Endothelial cell of umbilical vein (primary cell): ENCODE measurements around the gene PLXDC1. TPM values are rescaled to one million over a fixed set of nuclear protein-coding genes. Genes with fewer than 3 reads are reported as not detected.

Source experiments
- BruUV-seq: library from RNA; stranded (reverse); fragments of 400-500 nt; replicated peaks from 2 replicates; lab custom pipeline; 2021; lab: Mats Ljungman, UMichigan
- CTCF ChIA-PET: fragments of 300-600, 350-600 bp; sonication (Branson Sonifier 250); formaldehyde crosslinking; loops from one replicate; lab custom pipeline; 2021; ENCODE audit warnings: antibody characterized with exemption, inconsistent platforms; lab: Charles Lee
- POLR2A ChIA-PET: fragments of 300-600, 350-600 bp; sonication (Branson Sonifier 250); formaldehyde crosslinking; loops from one replicate; lab custom pipeline; 2021; ENCODE audit warnings: antibody characterized with exemption, inconsistent platforms; lab: Charles Lee
- DNase-seq: peaks from one replicate; pipeline ENCODE4 v3.0.0-alpha.2; 2011; ENCODE audit warnings: low read depth, low spot score
- FAIRE-seq: peaks from 2 replicates; lab custom pipeline; 2011; peaks lifted over from hg19 to GRCh38; lab: Jason Lieb, UNC
- H2AFZ ChIP-seq: 2 replicates; pipeline ENCODE4 v1.6.0; 2012; ENCODE audit warnings: low read depth, low read length, control low read depth, inconsistent platforms
- H3K27ac ChIP-seq: 2 replicates; pipeline ENCODE4 v1.5.1; 2011; ENCODE audit warnings: low read depth, mild to moderate bottlenecking, control low read depth, low read length, moderate library complexity; ENCODE audit not compliant: insufficient read depth
- H3K27me3 ChIP-seq, 2 experiments: 2 replicates each; pipeline versions ENCODE4 v1.6.0 to v1.6.1; 2011; ENCODE audit warnings: low read length in 2 of 2, mixed read lengths in 1 of 2; ENCODE audit not compliant: control insufficient read depth in 2 of 2, insufficient read depth in 2 of 2
- H3K36me3 ChIP-seq, 2 experiments: 2 replicates in 1 of 2; 3 replicates in 1 of 2; pipeline ENCODE4 v1.5.1; 2011; ENCODE audit warnings: low read length in 2 of 2, mild to moderate bottlenecking in 1 of 2, moderate library complexity in 1 of 2; ENCODE audit not compliant: control insufficient read depth in 2 of 2, insufficient read depth in 2 of 2; ENCODE audit errors: extremely low read depth in 1 of 2
- H3K4me1 ChIP-seq: 3 replicates; pipeline ENCODE4 v1.5.1; 2011; ENCODE audit warnings: mild to moderate bottlenecking, low read length; ENCODE audit not compliant: control insufficient read depth, insufficient read depth; ENCODE audit errors: extremely low read depth
- H3K4me2 ChIP-seq: 2 replicates; pipeline ENCODE4 v1.6.1; 2011; ENCODE audit warnings: low read length, control low read depth, mixed read lengths; ENCODE audit not compliant: insufficient read depth
- H3K4me3 ChIP-seq, 3 experiments: fragments of 200-600 bp in 1 of 3; sonication (generic), shearing (Covaris generic) in 1 of 3; replicated peaks in 1 of 3; 2 replicates each; pipeline ENCODE4 v1.5.1; 2011 to 2016; ENCODE audit warnings: control low read depth in 3 of 3, low read length in 3 of 3, mild to moderate bottlenecking in 2 of 3, inconsistent platforms in 1 of 3, low read depth in 1 of 3, moderate library complexity in 1 of 3; ENCODE audit not compliant: insufficient read depth in 1 of 3
- H3K79me2 ChIP-seq: 2 replicates; pipeline ENCODE4 v1.6.0; 2012; ENCODE audit warnings: low read length, inconsistent platforms; ENCODE audit not compliant: control insufficient read depth, insufficient read depth
- H3K9ac ChIP-seq: replicated peaks from 2 replicates; pipeline ENCODE3; 2011; ENCODE audit warnings: low read length, control low read depth; ENCODE audit not compliant: insufficient read depth; ENCODE audit errors: extremely low read depth
- H3K9me1 ChIP-seq: replicated peaks from 3 replicates; pipeline ENCODE4 v1.6.0; 2011; ENCODE audit warnings: mild to moderate bottlenecking, low read length; ENCODE audit not compliant: control insufficient read depth, insufficient read depth; ENCODE audit errors: extremely low read depth
- H3K9me3 ChIP-seq: replicated peaks from 2 replicates; pipeline ENCODE4 v1.5.1; 2012; ENCODE audit warnings: low read length, inconsistent platforms; ENCODE audit not compliant: control insufficient read depth, insufficient read depth
- H4K20me1 ChIP-seq: replicated peaks from 2 replicates; pipeline ENCODE3; 2011; ENCODE audit warnings: mild to moderate bottlenecking, low read length; ENCODE audit not compliant: control insufficient read depth, insufficient read depth; ENCODE audit errors: extremely low read depth
- EZH2 ChIP-seq: IDR thresholded peaks from 2 replicates; pipeline ENCODE4 v1.6.1; 2012; ENCODE audit warnings: borderline replicate concordance, low read depth, mild to moderate bottlenecking, moderate library complexity, low read length, inconsistent platforms; ENCODE audit not compliant: severe bottlenecking
- FOS ChIP-seq: IDR thresholded peaks from 2 replicates; pipeline ENCODE4 v1.6.1; 2011; ENCODE audit warnings: mild to moderate bottlenecking, low read length, moderate library complexity, borderline replicate concordance; ENCODE audit not compliant: insufficient read depth
- GATA2 ChIP-seq: IDR thresholded peaks from 2 replicates; pipeline ENCODE4 v1.7.0; 2011; ENCODE audit warnings: low read depth, mild to moderate bottlenecking, moderate library complexity, mixed read lengths, low read length; ENCODE audit not compliant: insufficient read length, insufficient read depth
- JUN ChIP-seq: IDR thresholded peaks from 2 replicates; pipeline ENCODE4 v1.6.1; 2011; ENCODE audit warnings: borderline replicate concordance, low read depth; ENCODE audit not compliant: insufficient read length, insufficient read depth
- MYC ChIP-seq: IDR thresholded peaks from one replicate; pipeline ENCODE4 v1.6.1; 2011; ENCODE audit warnings: mild to moderate bottlenecking, low read depth, low read length
- POLR2A ChIP-seq: IDR thresholded peaks from 2 replicates; pipeline ENCODE4 v1.6.1; 2012; ENCODE audit warnings: low read depth, mild to moderate bottlenecking, control low read depth, low read length
- POLR2AphosphoS5 ChIP-seq: IDR thresholded peaks from 2 replicates; pipeline ENCODE4 v1.6.1; 2012; ENCODE audit warnings: low read depth, mild to moderate bottlenecking, control low read depth, low read length, moderate library complexity; ENCODE audit not compliant: insufficient read depth
- dilution Hi-C: fragments of 300-500 bp; cut with MboI; formaldehyde crosslinking; loops from one replicate; pipeline ENCODE4 v1.15.0; 2019; ENCODE audit warnings: low sequenced_read_pairs; ENCODE audit not compliant: extremely low pct_ligation_motif_present
- intact Hi-C: fragments of 100-400 bp; cut with micrococcal nuclease; formaldehyde crosslinking; loops from one replicate; pipeline ENCODE4 v1.10.0; 2022
- polyA plus RNA-seq, 4 experiments: library from polyadenylated mRNA; depleted of rRNA in 3 of 4; stranded (reverse) in 3 of 4; unstranded in 1 of 4; fragments of >200 nt; gene quantifications; 2 replicates each; pipeline versions ENCODE4 v1.2.1 to v1.2.3, GENCODE V29; 2011 to 2012; ENCODE audit warnings: missing spikeins in 1 of 4
- total RNA-seq: library from RNA; stranded (reverse); gene quantifications from 2 replicates; pipeline ENCODE4 v1.2.3, GENCODE V29; 2021
- TF ChIP-seq, protein P1 (sequence below): IDR thresholded peaks from 2 replicates; pipeline ENCODE4 v1.6.1; 2011; ENCODE audit not compliant: insufficient read depth, insufficient read length
- TF ChIP-seq, protein P2 (sequence below), 2 donors: IDR thresholded peaks; 1 replicate in 1 of 2; 2 replicates in 1 of 2; pipeline ENCODE4 v1.5.1; 2011; ENCODE audit warnings: low read length in 2 of 2, mild to moderate bottlenecking in 2 of 2, moderate library complexity in 2 of 2, control low read depth in 1 of 2, inconsistent platforms in 1 of 2, low read depth in 1 of 2; ENCODE audit not compliant: insufficient read depth in 1 of 2; ENCODE audit errors: extremely low read depth in 1 of 2

PLXDC1 gene
- total and polyA plus RNA-seq, 2 donors (not counting 3 experiments of a cell fraction or from before 2014, with no cell fraction given): 0.03 TPM; not detected in 1

GRCh38 chr17:39062846-39063680, 88.4 kb downstream of the PLXDC1 start:
- no TSS peak for BruUV-seq

More at GRCh38 chr17:39062846-39063680, 88.4 kb downstream of the PLXDC1 start:
- Histone ChIP-seq H3K9ac (no peak overlapping the region), H4K20me1 (no peaks in the 10 kb centered on the region), H3K9me3 (no peaks in the 10 kb centered on the region), H3K4me2 (no peak overlapping the region), H2AFZ (no peak overlapping the region), H3K9me1 (no peaks in the 10 kb centered on the region), H3K27me3 (peaks cover 4 to 8% of the 10 kb centered on the region in 2 experiments), H3K4me3 (no peak overlapping the region), H3K4me1 (no peaks in the 10 kb centered on the region), H3K79me2 (no peaks in the 10 kb centered on the region), H3K27ac (no peak overlapping the region), H3K36me3 (no peaks in the 10 kb centered on the region)
- CTCF ChIA-PET: interaction anchor here (1.1 to 2.8 kb wide), 2 partner anchors 17 to 80 kb away, joined by 3 to 17 read pairs; no protein-coding TSS in a partner anchor
- no peak for TF ChIP-seq JUN
- no peak for TF ChIP-seq POLR2AphosphoS5
- TF ChIP-seq FOS: no peak
- TF ChIP-seq MYC: no peak
- TF ChIP-seq POLR2A: no peak
- no peak for TF ChIP-seq EZH2
- no peak for TF ChIP-seq GATA2
- TF ChIP-seq, protein P1, sequence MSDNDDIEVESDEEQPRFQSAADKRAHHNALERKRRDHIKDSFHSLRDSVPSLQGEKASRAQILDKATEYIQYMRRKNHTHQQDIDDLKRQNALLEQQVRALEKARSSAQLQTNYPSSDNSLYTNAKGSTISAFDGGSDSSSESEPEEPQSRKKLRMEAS: no peak
- TF ChIP-seq, protein P2, sequence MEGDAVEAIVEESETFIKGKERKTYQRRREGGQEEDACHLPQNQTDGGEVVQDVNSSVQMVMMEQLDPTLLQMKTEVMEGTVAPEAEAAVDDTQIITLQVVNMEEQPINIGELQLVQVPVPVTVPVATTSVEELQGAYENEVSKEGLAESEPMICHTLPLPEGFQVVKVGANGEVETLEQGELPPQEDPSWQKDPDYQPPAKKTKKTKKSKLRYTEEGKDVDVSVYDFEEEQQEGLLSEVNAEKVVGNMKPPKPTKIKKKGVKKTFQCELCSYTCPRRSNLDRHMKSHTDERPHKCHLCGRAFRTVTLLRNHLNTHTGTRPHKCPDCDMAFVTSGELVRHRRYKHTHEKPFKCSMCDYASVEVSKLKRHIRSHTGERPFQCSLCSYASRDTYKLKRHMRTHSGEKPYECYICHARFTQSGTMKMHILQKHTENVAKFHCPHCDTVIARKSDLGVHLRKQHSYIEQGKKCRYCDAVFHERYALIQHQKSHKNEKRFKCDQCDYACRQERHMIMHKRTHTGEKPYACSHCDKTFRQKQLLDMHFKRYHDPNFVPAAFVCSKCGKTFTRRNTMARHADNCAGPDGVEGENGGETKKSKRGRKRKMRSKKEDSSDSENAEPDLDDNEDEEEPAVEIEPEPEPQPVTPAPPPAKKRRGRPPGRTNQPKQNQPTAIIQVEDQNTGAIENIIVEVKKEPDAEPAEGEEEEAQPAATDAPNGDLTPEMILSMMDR (IDR thresholded peaks at IDR 0.05; ENCODE audit: extremely low read depth in 1 of 2, insufficient read depth in 1 of 2, low read depth in 1 of 2, low read length in 2 of 2): no peak
- no peak for FAIRE-seq
- no peak for DNase-seq
- POLR2A ChIA-PET: no interaction called here
- intact Hi-C loops (no loop called here), dilution Hi-C loops (no loop called here)
